Astrocyte (in vitro differentiated cells and primary cell): ENCODE results near the gene PSMG2.

Experiments used
- EZH2 ChIP-seq: IDR thresholded peaks from 2 replicates; pipeline ENCODE4 v1.6.1; 2012; ENCODE audit warnings: mild to moderate bottlenecking, low read length, inconsistent platforms; ENCODE audit not compliant: insufficient read depth
- TF ChIP-seq, protein P1 (sequence below): IDR thresholded peaks from 2 replicates; pipeline ENCODE4 v1.5.1; 2011; ENCODE audit warnings: low read depth, mild to moderate bottlenecking, inconsistent platforms, low read length, moderate library complexity; ENCODE audit not compliant: insufficient read depth

- TF ChIP-seq, protein P1, sequence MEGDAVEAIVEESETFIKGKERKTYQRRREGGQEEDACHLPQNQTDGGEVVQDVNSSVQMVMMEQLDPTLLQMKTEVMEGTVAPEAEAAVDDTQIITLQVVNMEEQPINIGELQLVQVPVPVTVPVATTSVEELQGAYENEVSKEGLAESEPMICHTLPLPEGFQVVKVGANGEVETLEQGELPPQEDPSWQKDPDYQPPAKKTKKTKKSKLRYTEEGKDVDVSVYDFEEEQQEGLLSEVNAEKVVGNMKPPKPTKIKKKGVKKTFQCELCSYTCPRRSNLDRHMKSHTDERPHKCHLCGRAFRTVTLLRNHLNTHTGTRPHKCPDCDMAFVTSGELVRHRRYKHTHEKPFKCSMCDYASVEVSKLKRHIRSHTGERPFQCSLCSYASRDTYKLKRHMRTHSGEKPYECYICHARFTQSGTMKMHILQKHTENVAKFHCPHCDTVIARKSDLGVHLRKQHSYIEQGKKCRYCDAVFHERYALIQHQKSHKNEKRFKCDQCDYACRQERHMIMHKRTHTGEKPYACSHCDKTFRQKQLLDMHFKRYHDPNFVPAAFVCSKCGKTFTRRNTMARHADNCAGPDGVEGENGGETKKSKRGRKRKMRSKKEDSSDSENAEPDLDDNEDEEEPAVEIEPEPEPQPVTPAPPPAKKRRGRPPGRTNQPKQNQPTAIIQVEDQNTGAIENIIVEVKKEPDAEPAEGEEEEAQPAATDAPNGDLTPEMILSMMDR, result no peak
- no peak for TF ChIP-seq EZH2
Observed at GRCh38 chr18:12770469-12771219, 67.8 kb downstream of the PSMG2 start.
